ENCODE data around the gene SPECC1L. TPM values are rescaled to one million over a fixed set of nuclear protein-coding genes. Genes with fewer than 3 reads are reported as not detected.

SPECC1L gene
- total RNA-seq, 2 experiments from 2014 or later = 33.5 to 35.7 TPM

GRCh38 chr22:24420977-24421343 is 150.3 kb downstream of the SPECC1L start:
- no peak for DNase-seq
- no peaks in the 10 kb centered on the region for H3K36me3 Mint-ChIP-seq (ENCODE audit: low read depth)
- H3K9me3 Mint-ChIP-seq = no peaks in the 10 kb centered on the region
- H3K4me3 Mint-ChIP-seq = no peak overlapping the region
- CTCF ChIA-PET = interaction anchor here (1.1 to 4.9 kb wide), 9 partner anchors 12 to 105 kb away, joined by 3 to 45 read pairs (median 5); no protein-coding TSS in a partner anchor
- peaks cover 10% of the 10 kb centered on the region for H3K4me1 Mint-ChIP-seq (ENCODE audit: low read depth)
- intact Hi-C loops (cut with micrococcal nuclease) = loop anchor here (1.0 to 10.0 kb wide), 4 partner anchors 94 to 526 kb away; partner anchors contain the start of gene MIF
- H3K27me3 Mint-ChIP-seq (ENCODE audit: low read depth) = no peaks in the 10 kb centered on the region
- H3K27ac Mint-ChIP-seq = no peak overlapping the region

GRCh38 chr22:24421428-24421931 is 150.8 kb downstream of the SPECC1L start:
- Mint-ChIP-seq H3K9me3 (no peaks in the 10 kb centered on the region), H3K4me1 (ENCODE audit: low read depth) (peaks cover 15% of the 10 kb centered on the region), H3K4me3 (no peak overlapping the region), H3K27me3 (ENCODE audit: low read depth) (no peaks in the 10 kb centered on the region), H3K36me3 (ENCODE audit: low read depth) (no peaks in the 10 kb centered on the region), H3K27ac (no peak overlapping the region)
- intact Hi-C loops (cut with micrococcal nuclease) = loop anchor here (1.0 to 10.0 kb wide), 4 partner anchors 94 to 527 kb away; partner anchors contain the start of gene MIF
- peak; percentile 67 for DNase-seq
- CTCF ChIA-PET = interaction anchor here (1.1 to 4.9 kb wide), 11 partner anchors 14 to 106 kb away, joined by 3 to 45 read pairs (median 5); no protein-coding TSS in a partner anchor

- intact Hi-C loops (cut with micrococcal nuclease) = loop anchor here (5.0 to 10.0 kb wide), 2 partner anchors 95 to 527 kb away; partner anchors contain the start of gene MIF
- Mint-ChIP-seq H3K4me3 (peak overlapping the region; percentile 69), H3K4me1 (ENCODE audit: low read depth) (peaks cover 22% of the 10 kb centered on the region), H3K36me3 (ENCODE audit: low read depth) (no peaks in the 10 kb centered on the region), H3K27me3 (ENCODE audit: low read depth) (no peaks in the 10 kb centered on the region), H3K27ac (no peak overlapping the region), H3K9me3 (no peaks in the 10 kb centered on the region)
- no peak for DNase-seq
- CTCF ChIA-PET = interaction anchor here (0.6 to 4.9 kb wide), 17 partner anchors 13 to 108 kb away, joined by 3 to 45 read pairs (median 4); no protein-coding TSS in a partner anchor
Observed at GRCh38 chr22:24422102-24422665, 151.6 kb downstream of the SPECC1L start.

- peaks cover 25% of the 10 kb centered on the region for H3K4me1 Mint-ChIP-seq (ENCODE audit: low read depth)
- peaks cover 6% of the 10 kb centered on the region for H3K36me3 Mint-ChIP-seq (ENCODE audit: low read depth)
- no peaks in the 10 kb centered on the region for H3K27me3 Mint-ChIP-seq (ENCODE audit: low read depth)
- intact Hi-C loops (cut with micrococcal nuclease) = loop anchor here (1.0 to 10.0 kb wide), 3 partner anchors 80 to 529 kb away; partner anchors contain the start of gene MIF
- H3K4me3 Mint-ChIP-seq = peak overlapping the region; percentile 69
- H3K27ac Mint-ChIP-seq = no peak overlapping the region
- DNase-seq = peak; percentile 58
- no peaks in the 10 kb centered on the region for H3K9me3 Mint-ChIP-seq
- CTCF ChIA-PET = interaction anchor here (0.7 to 4.9 kb wide), 12 partner anchors 10 to 107 kb away, joined by 3 to 45 read pairs (median 4); no protein-coding TSS in a partner anchor
Observed at GRCh38 chr22:24423519-24424000, 152.9 kb downstream of the SPECC1L start.

- CTCF ChIA-PET = interaction anchor here (0.8 to 4.9 kb wide), 6 partner anchors 9 to 114 kb away, joined by 3 to 45 read pairs (median 4); no protein-coding TSS in a partner anchor
- H3K4me3 Mint-ChIP-seq = peak overlapping the region; percentile 79
- no peaks in the 10 kb centered on the region for H3K27me3 Mint-ChIP-seq (ENCODE audit: low read depth)
- intact Hi-C loops (cut with micrococcal nuclease) = loop anchor here (2.0 to 10.0 kb wide), 3 partner anchors 15 to 529 kb away; partner anchors contain the start of gene MIF
- H3K36me3 Mint-ChIP-seq (ENCODE audit: low read depth) = peaks cover 10% of the 10 kb centered on the region
- H3K27ac Mint-ChIP-seq = no peak overlapping the region
- peak; percentile 67 for DNase-seq
- no peaks in the 10 kb centered on the region for H3K9me3 Mint-ChIP-seq
- H3K4me1 Mint-ChIP-seq (ENCODE audit: low read depth) = peaks cover 28% of the 10 kb centered on the region
Observed at GRCh38 chr22:24424001-24424900, 153.6 kb downstream of the SPECC1L start.

GRCh38 chr22:24424901-24425775 is 154.5 kb downstream of the SPECC1L start:
- intact Hi-C loops (cut with micrococcal nuclease) = loop anchor here (2.0 to 10.0 kb wide), 4 partner anchors 14 to 642 kb away; partner anchors contain the start of gene MIF
- Mint-ChIP-seq H3K4me1 (ENCODE audit: low read depth) (peaks cover 36% of the 10 kb centered on the region), H3K36me3 (ENCODE audit: low read depth) (peaks cover 10% of the 10 kb centered on the region), H3K4me3 (peak overlapping the region; percentile 84), H3K9me3 (no peaks in the 10 kb centered on the region), H3K27ac (peak overlapping the region; percentile 96), H3K27me3 (ENCODE audit: low read depth) (no peaks in the 10 kb centered on the region)
- no peak for DNase-seq
- CTCF ChIA-PET = interaction anchor here (0.9 to 4.9 kb wide), 8 partner anchors 10 to 113 kb away, joined by 3 to 45 read pairs (median 6); no protein-coding TSS in a partner anchor

GRCh38 chr22:24426436-24426835 is 155.8 kb downstream of the SPECC1L start:
- H3K27ac Mint-ChIP-seq = peak overlapping the region; percentile 96
- peak overlapping the region; percentile 84 for H3K4me3 Mint-ChIP-seq
- peaks cover 46% of the 10 kb centered on the region for H3K4me1 Mint-ChIP-seq (ENCODE audit: low read depth)
- intact Hi-C loops (cut with micrococcal nuclease) = loop anchor here (1.0 to 10.0 kb wide), 4 partner anchors 8 to 641 kb away; partner anchors contain the start of gene MIF
- H3K9me3 Mint-ChIP-seq = no peaks in the 10 kb centered on the region
- no peak for DNase-seq
- CTCF ChIA-PET = interaction anchor here (0.9 to 2.3 kb wide), 6 partner anchors 9 to 96 kb away, joined by 3 to 9 read pairs (median 3); no protein-coding TSS in a partner anchor
- H3K27me3 Mint-ChIP-seq (ENCODE audit: low read depth) = no peaks in the 10 kb centered on the region
- H3K36me3 Mint-ChIP-seq (ENCODE audit: low read depth) = peaks cover 10% of the 10 kb centered on the region

GRCh38 chr22:24426851-24427499 is 156.3 kb downstream of the SPECC1L start:
- peaks cover 10% of the 10 kb centered on the region for H3K36me3 Mint-ChIP-seq (ENCODE audit: low read depth)
- DNase-seq = no peak
- H3K27me3 Mint-ChIP-seq (ENCODE audit: low read depth) = no peaks in the 10 kb centered on the region
- peaks cover 52% of the 10 kb centered on the region for H3K4me1 Mint-ChIP-seq (ENCODE audit: low read depth)
- intact Hi-C loops (cut with micrococcal nuclease) = loop anchor here (1.0 to 10.0 kb wide), 5 partner anchors 7 to 640 kb away; partner anchors contain the start of gene MIF
- H3K4me3 Mint-ChIP-seq = peak overlapping the region; percentile 84
- H3K27ac Mint-ChIP-seq = peak overlapping the region; percentile 96
- H3K9me3 Mint-ChIP-seq = no peaks in the 10 kb centered on the region
- CTCF ChIA-PET = interaction anchor here (0.5 to 2.3 kb wide), 8 partner anchors 8 to 581 kb away, joined by 3 to 9 read pairs (median 3); no protein-coding TSS in a partner anchor

- intact Hi-C loops (cut with micrococcal nuclease) = loop anchor here (1.0 to 10.0 kb wide), 4 partner anchors 57 to 640 kb away; partner anchors contain the start of gene MIF
- DNase-seq = peak; percentile 93
- Mint-ChIP-seq H3K9me3 (no peaks in the 10 kb centered on the region), H3K4me3 (peak within 1 kb of the TSS; percentile 84), H3K27ac (peak within 1 kb of the TSS; percentile 96), H3K27me3 (ENCODE audit: low read depth) (no peaks in the 10 kb centered on the region), H3K4me1 (ENCODE audit: low read depth) (peaks cover 58% of the 10 kb centered on the region), H3K36me3 (ENCODE audit: low read depth) (peaks cover 10% of the 10 kb centered on the region)
- CTCF ChIA-PET = interaction anchor here (0.5 to 2.8 kb wide), 5 partner anchors 14 to 582 kb away, joined by 3 to 10 read pairs (median 3); no protein-coding TSS in a partner anchor
Observed at GRCh38 chr22:24427500-24428164, 157.0 kb downstream of the SPECC1L start, which contains the start of gene ADORA2A. Gene ADORA2A, plus strand, starts transcription at chr22:24427599. Its CDS starts 5,806 bp downstream, at chr22:24433405.
